Fibroblast of villous mesenchyme (primary cell): ENCODE measurements around the gene ZNF143. TPM values are rescaled to one million over a fixed set of nuclear protein-coding genes. Genes with fewer than 3 reads are reported as not detected.
A peak's percentile ranks its signal among the peaks of the same experiment; 100 is the strongest.

Experiments used
- DNase-seq: peaks from one replicate; pipeline ENCODE4 v3.0.0-alpha.2; 2010; ENCODE audit warnings: low read depth
- H3K4me3 ChIP-seq: 2 replicates; pipeline ENCODE4 v1.5.1; 2011; ENCODE audit warnings: low read depth, mild to moderate bottlenecking, low read length
- total RNA-seq: library from RNA; depleted of rRNA; stranded (reverse); fragments of >200 nt; gene quantifications from 2 replicates; pipeline ENCODE4 v1.2.3, GENCODE V29; 2012
- TF ChIP-seq, protein P1 (sequence below): IDR thresholded peaks from 2 replicates; pipeline ENCODE4 v1.5.1; 2012; ENCODE audit warnings: low read depth, mild to moderate bottlenecking, low read length; ENCODE audit not compliant: insufficient read depth

ZNF143 gene
- total RNA-seq, 1 donor: 25.9 TPM

- H3K4me3 ChIP-seq: no peak overlapping the region
- no peak for DNase-seq
- TF ChIP-seq, protein P1, sequence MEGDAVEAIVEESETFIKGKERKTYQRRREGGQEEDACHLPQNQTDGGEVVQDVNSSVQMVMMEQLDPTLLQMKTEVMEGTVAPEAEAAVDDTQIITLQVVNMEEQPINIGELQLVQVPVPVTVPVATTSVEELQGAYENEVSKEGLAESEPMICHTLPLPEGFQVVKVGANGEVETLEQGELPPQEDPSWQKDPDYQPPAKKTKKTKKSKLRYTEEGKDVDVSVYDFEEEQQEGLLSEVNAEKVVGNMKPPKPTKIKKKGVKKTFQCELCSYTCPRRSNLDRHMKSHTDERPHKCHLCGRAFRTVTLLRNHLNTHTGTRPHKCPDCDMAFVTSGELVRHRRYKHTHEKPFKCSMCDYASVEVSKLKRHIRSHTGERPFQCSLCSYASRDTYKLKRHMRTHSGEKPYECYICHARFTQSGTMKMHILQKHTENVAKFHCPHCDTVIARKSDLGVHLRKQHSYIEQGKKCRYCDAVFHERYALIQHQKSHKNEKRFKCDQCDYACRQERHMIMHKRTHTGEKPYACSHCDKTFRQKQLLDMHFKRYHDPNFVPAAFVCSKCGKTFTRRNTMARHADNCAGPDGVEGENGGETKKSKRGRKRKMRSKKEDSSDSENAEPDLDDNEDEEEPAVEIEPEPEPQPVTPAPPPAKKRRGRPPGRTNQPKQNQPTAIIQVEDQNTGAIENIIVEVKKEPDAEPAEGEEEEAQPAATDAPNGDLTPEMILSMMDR: no peak
Observed at GRCh38 chr11:9473408-9473807, 12.6 kb downstream of the ZNF143 start.

DNA sequence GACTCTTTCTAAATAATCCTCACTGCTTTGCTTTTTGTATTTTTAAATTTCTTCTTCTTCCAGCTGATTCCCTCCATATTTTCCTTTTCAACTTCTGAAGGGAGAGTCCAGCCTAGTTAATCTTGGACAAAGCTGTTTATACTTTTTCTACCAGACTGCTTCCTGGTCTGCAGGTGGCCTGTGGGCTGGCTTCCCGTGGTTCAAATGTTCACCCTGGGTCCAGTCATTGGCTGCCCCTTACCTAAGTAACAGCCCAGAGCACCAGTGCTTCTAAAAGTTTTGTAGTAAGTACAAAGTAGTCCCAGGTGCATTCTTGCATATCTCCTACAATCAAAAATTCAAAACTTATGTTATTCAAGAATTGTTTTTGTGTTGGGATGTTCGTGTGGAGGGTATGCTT, 19.1 kb downstream of the ZNF143 start:
- TF ChIP-seq, protein P1: no peak
- H3K4me3 ChIP-seq: no peak overlapping the region
- DNase-seq: no peak

- H3K4me3 ChIP-seq: no peak overlapping the region
- TF ChIP-seq, protein P1: no peak
- DNase-seq: no peak
Observed at GRCh38 chr11:9489080-9489765, 28.4 kb downstream of the ZNF143 start.

DNA sequence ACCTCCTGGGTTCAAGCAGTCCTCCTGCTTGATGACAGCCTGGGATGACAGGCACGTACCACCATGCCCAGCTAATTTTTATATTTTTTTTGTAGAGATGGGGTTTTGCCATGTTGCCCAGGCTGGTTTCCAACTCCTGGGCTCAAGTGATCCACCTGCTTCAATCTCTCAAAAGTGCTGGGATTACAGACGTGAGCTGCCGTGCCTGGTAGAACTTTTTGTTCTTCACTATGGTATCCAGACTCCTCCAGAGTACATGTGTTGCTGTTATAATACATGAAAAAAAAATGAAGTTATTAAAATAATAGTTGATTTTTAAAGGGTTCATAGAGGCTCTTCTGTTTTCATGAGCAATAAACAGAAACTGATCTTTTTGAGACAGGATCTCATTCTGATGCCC, 29.6 kb downstream of the ZNF143 start:
- TF ChIP-seq, protein P1: no peak
- DNase-seq: no peak
- H3K4me3 ChIP-seq: no peak overlapping the region

DNA sequence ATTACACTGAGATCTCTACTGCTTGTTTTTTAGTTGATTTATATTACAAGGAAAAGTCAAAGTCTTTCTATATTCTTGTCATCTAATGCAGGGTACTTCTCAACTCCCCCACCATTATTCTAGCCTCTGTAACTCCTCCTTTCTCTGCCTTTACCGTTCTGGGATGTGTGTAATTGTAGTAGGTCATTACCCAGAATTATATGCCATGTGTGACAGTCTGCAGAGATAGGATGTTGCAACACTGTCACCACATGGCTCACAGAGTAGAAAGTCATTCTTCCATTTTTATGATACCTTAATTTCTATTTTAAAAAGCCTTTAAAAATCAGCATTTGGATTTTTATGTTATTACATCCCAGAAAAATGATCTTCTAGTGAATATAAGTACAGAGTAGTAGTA, 32.7 kb downstream of the ZNF143 start:
- TF ChIP-seq, protein P1: no peak
- H3K4me3 ChIP-seq: no peak overlapping the region
- DNase-seq: peak; percentile 45

GRCh38 chr11:9494316-9494715, 33.5 kb downstream of the ZNF143 start:
- TF ChIP-seq, protein P1: no peak
- no peak for DNase-seq
- no peak overlapping the region for H3K4me3 ChIP-seq
